ENCODE results near the gene OMP. TPM values are rescaled to one million over a fixed set of nuclear protein-coding genes. Genes with fewer than 3 reads are reported as not detected.

The OMP gene
- total RNA-seq, 6 donors from 2014 or later, result 0.77 to 5.2 TPM; not detected in 4

DNA sequence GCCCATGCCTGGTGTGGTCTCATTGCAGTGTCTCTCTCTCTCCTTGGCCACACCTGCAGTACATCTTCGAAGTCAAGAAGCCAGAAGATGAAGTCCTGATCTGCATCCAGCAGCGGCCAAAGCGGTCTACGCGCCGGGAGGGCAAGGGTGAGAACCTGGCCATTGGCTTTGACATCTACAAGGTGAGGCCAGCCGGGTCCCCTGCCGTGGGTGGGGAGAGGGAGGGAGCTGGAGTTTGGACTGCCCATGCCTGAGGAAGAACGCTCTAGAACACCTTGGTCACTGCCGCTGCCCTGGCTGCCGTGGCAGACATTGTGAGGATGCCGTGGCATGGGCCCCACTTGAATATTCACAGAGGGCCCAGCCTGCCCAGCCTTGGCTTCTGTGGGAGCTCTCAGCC is 16.3 kb downstream of the OMP start:
- ATAC-seq (ENCODE audit: low FRiP score in 2 of 2), result no peak
- H3K4me1 ChIP-seq, result no peaks in the 10 kb centered on the region
- peak in 1 of 2 donors; percentile 72 for DNase-seq
- no peak overlapping the region for H3K4me3 ChIP-seq
- no peak overlapping the region for H3K27ac ChIP-seq
- WGBS, 2 donors, result 93% methylated on average over 11 to 12 of the region's 12 CpGs
- peaks cover 0 to 24% (median 11%) of the 10 kb centered on the region in 4 donors for H3K36me3 ChIP-seq
- H3K27me3 ChIP-seq, result no peaks in the 10 kb centered on the region
- H3K9me3 ChIP-seq, result no peaks in the 10 kb centered on the region
- TF ChIP-seq EP300 (IDR thresholded peaks at IDR 0.05), result no peak
- no peak for TF ChIP-seq POLR2A (IDR thresholded peaks at IDR 0.05)
- TF ChIP-seq, protein P1, sequence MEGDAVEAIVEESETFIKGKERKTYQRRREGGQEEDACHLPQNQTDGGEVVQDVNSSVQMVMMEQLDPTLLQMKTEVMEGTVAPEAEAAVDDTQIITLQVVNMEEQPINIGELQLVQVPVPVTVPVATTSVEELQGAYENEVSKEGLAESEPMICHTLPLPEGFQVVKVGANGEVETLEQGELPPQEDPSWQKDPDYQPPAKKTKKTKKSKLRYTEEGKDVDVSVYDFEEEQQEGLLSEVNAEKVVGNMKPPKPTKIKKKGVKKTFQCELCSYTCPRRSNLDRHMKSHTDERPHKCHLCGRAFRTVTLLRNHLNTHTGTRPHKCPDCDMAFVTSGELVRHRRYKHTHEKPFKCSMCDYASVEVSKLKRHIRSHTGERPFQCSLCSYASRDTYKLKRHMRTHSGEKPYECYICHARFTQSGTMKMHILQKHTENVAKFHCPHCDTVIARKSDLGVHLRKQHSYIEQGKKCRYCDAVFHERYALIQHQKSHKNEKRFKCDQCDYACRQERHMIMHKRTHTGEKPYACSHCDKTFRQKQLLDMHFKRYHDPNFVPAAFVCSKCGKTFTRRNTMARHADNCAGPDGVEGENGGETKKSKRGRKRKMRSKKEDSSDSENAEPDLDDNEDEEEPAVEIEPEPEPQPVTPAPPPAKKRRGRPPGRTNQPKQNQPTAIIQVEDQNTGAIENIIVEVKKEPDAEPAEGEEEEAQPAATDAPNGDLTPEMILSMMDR (IDR thresholded peaks at IDR 0.05), result no peak
- TF ChIP-seq POLR2AphosphoS5 (IDR thresholded peaks at IDR 0.05), result no peak

DNA sequence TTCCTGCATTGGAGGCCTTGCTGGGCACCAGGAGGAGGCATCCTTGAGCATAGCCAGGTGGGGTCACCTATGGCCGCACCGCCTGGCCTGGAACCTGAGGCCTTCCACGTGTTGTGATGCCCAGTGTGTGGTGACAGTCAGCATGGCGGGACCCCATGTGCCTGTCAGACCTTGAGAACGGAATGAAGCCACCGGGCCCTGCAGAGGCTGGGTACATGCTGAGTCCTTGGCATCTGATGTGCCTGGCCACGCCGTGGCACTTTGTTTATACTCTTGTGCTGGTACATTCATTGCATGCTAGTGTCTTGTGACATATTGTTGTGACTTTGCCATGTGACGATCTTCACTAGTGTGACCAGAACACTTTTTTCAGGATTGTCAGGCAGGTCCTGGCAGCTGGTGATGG is 16.9 kb downstream of the OMP start:
- ATAC-seq (ENCODE audit: low FRiP score in 2 of 2) (no peak), DNase-seq (peak in 1 of 2 donors; percentile 58)
- WGBS, 2 donors, result 96 to 99% methylated on average over 4 to 8 of the region's 9 CpGs
- peaks cover 0 to 24% (median 11%) of the 10 kb centered on the region in 4 donors for H3K36me3 ChIP-seq
- no peaks in the 10 kb centered on the region for H3K4me1 ChIP-seq
- H3K4me3 ChIP-seq, result no peak overlapping the region
- H3K27me3 ChIP-seq, result no peaks in the 10 kb centered on the region
- H3K9me3 ChIP-seq, result no peaks in the 10 kb centered on the region
- no peak overlapping the region for H3K27ac ChIP-seq
- no peak for TF ChIP-seq POLR2AphosphoS5 (IDR thresholded peaks at IDR 0.05)
- no peak for TF ChIP-seq POLR2A (IDR thresholded peaks at IDR 0.05)
- TF ChIP-seq EP300 (IDR thresholded peaks at IDR 0.05), result no peak
- TF ChIP-seq, protein P1 (IDR thresholded peaks at IDR 0.05), result no peak

DNA sequence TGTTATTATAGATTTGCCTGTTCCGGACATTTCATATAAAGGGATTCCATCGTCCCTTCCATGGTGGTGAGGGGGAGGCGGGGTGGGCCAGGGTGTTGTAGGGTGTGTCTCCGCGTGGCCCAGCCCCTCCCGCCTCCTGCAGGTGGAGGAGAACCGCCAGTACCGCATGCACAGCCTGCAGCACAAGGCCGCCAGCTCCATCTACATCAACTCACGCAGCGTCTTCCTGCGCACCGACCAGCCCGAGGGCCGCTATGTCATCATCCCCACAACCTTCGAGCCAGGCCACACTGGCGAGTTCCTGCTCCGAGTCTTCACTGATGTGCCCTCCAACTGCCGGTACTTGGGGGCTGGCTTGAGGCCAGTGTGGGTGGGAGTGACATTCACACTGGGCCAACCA is 17.9 kb downstream of the OMP start:
- WGBS, 2 donors, result 89 to 95% methylated on average over 18 to 19 of the region's 19 CpGs

DNA sequence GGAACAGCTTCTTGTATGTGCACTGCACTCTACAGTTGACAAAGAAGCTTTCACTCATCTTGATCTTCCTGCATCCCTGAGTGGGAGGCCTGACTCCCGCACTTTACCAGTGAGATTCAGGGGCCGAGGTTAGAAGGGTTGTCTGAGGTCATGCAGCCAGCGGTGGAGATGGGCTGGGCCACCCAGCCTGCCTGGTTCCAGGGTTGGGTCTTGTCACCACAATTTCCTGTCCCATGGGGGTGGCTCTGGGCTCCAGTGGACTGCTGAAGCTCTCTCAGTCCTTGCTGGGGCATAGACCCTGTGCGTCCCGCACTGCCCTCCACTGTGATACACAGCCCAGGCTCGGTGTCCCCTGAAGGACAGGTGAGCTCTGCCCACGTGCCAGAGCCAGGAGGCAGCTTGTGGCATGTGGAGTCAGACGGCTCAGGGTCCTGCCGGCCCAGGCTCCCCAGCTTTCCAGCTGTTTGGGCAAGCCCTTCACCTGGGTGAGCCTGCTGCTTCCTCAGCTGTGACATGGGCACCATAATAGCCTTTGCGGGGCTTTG is 18.5 kb downstream of the OMP start:
- no peaks in the 10 kb centered on the region for H3K9me3 ChIP-seq
- 70 to 75% methylated on average over 2 to 10 of the region's 10 CpGs for WGBS, 2 donors
- no peak for TF ChIP-seq POLR2AphosphoS5 (IDR thresholded peaks at IDR 0.05)
- no peak for TF ChIP-seq POLR2A (IDR thresholded peaks at IDR 0.05)
- TF ChIP-seq, protein P1 (IDR thresholded peaks at IDR 0.05), result no peak
- no peak for TF ChIP-seq EP300 (IDR thresholded peaks at IDR 0.05)

More for the DNA sequence above, 17.9 kb downstream of the OMP start:
- ATAC-seq (ENCODE audit: low FRiP score in 2 of 2) (no peak), DNase-seq (no peak)
- H3K4me1 ChIP-seq, result no peaks in the 10 kb centered on the region
- no peaks in the 10 kb centered on the region for H3K9me3 ChIP-seq
- H3K4me3 ChIP-seq, result no peak overlapping the region
- H3K27ac ChIP-seq, result no peak overlapping the region
- TF ChIP-seq, protein P1 (IDR thresholded peaks at IDR 0.05), result no peak
- TF ChIP-seq POLR2AphosphoS5 (IDR thresholded peaks at IDR 0.05) (no peak), POLR2A (IDR thresholded peaks at IDR 0.05) (no peak), EP300 (IDR thresholded peaks at IDR 0.05) (no peak)
- no peaks in the 10 kb centered on the region for H3K27me3 ChIP-seq
- H3K36me3 ChIP-seq, result peaks cover 0 to 24% (median 11%) of the 10 kb centered on the region in 4 donors

More for the DNA sequence above, 18.5 kb downstream of the OMP start:
- H3K27ac ChIP-seq, result no peak overlapping the region
- H3K4me1 ChIP-seq, result no peaks in the 10 kb centered on the region
- DNase-seq (no peak), ATAC-seq (ENCODE audit: low FRiP score in 2 of 2) (no peak)
- peaks cover 0 to 24% (median 11%) of the 10 kb centered on the region in 4 donors for H3K36me3 ChIP-seq
- H3K27me3 ChIP-seq, result no peaks in the 10 kb centered on the region
- H3K4me3 ChIP-seq, result no peak overlapping the region
